K562 (cell line): Measurements from ENCODE around the gene MYO6.
"Not testable (repeated sequence)": the region's sequence is repeated elsewhere in the genome, so short reads cannot be mapped to it uniquely, and the experiment has no call there.

Source experiments
- CREB1 ChIP-seq, 2 experiments: sonication (generic) in 1 of 2; formaldehyde crosslinking in 1 of 2; IDR thresholded peaks; 2 replicates each; pipeline versions ENCODE4 v1.6.1 to v1.8.0; 2012 to 2022; ENCODE audit warnings: inconsistent platforms in 1 of 2, mild to moderate bottlenecking in 1 of 2, missing genetic modification reagents in 1 of 2, moderate library complexity in 1 of 2
- PHF21A ChIP-seq: fragments of 450-650 bp; IDR thresholded peaks from 2 replicates; pipeline ENCODE4 v1.6.1; 2017; ENCODE audit warnings: low read depth, borderline replicate concordance
- POLR2AphosphoS2 ChIP-seq: IDR thresholded peaks from 2 replicates; pipeline ENCODE4 v1.6.1; 2012; ENCODE audit warnings: low read length, improper control_type of control experiment
- SUPT5H ChIP-seq: fragments of 450-650 bp; IDR thresholded peaks from 2 replicates; pipeline ENCODE4 v1.6.1; 2016
- ZBTB1 ChIP-seq: sonication (generic); formaldehyde crosslinking; IDR thresholded peaks from 2 replicates; pipeline ENCODE4 v1.8.1; 2023; ENCODE audit warnings: missing genetic modification reagents, low read depth, mild to moderate bottlenecking, borderline replicate concordance
- TF ChIP-seq, protein P1 (sequence below): fragments of 450-650 bp; IDR thresholded peaks from 2 replicates; pipeline ENCODE4 v1.6.1; 2016
- TF ChIP-seq, protein P2 (sequence below), 3 experiments: IDR thresholded peaks in 2 of 3; conservative IDR thresholded peaks in 1 of 3; 2 replicates each; pipeline ENCODE4 v1.5.1; 2011 to 2012; ENCODE audit warnings: low read length in 3 of 3, mild to moderate bottlenecking in 3 of 3, control low read depth in 2 of 3, improper control_type of control experiment in 1 of 3, inconsistent platforms in 1 of 3, low read depth in 1 of 3, mixed read lengths in 1 of 3, moderate library complexity in 1 of 3; ENCODE audit not compliant: insufficient read depth in 2 of 3
- TF ChIP-seq, protein P3 (sequence below), 2 experiments: IDR thresholded peaks; 2 replicates each; pipeline ENCODE4 v1.6.1; 2012; ENCODE audit warnings: improper control_type of control experiment in 2 of 2, low read depth in 2 of 2, low read length in 2 of 2, borderline replicate concordance in 1 of 2

DNA sequence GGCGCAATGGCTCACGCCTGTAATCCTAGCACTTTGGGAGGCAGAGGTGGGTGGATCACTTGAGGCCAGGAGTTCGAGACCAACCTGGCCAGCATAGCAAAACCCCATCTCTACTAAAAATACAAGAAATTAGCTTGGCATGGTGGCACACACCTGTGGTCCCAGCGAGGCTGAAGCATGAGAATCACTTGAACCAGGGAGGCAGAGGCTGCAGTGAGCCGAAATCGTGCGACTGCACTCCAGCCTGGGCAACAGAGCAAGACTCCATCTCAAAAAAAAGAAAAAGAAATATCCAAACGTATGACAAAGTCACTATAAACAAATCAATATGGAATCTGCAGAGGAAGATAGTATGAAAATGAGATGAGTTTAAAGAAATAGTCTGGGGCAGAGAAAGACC lies 18.0 kb upstream of the MYO6 start:
- TF ChIP-seq POLR2AphosphoS2; ZBTB1 (CRISPR knock-in tag); PHF21A; SUPT5H; CREB1 (IDR thresholded peaks at IDR 0.05); CREB1 (CRISPR knock-in tag; IDR thresholded peaks at IDR 0.05): not testable (repeated sequence)
- TF ChIP-seq, protein P1, sequence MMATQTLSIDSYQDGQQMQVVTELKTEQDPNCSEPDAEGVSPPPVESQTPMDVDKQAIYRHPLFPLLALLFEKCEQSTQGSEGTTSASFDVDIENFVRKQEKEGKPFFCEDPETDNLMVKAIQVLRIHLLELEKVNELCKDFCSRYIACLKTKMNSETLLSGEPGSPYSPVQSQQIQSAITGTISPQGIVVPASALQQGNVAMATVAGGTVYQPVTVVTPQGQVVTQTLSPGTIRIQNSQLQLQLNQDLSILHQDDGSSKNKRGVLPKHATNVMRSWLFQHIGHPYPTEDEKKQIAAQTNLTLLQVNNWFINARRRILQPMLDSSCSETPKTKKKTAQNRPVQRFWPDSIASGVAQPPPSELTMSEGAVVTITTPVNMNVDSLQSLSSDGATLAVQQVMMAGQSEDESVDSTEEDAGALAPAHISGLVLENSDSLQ: not testable (repeated sequence)
- TF ChIP-seq, protein P2, sequence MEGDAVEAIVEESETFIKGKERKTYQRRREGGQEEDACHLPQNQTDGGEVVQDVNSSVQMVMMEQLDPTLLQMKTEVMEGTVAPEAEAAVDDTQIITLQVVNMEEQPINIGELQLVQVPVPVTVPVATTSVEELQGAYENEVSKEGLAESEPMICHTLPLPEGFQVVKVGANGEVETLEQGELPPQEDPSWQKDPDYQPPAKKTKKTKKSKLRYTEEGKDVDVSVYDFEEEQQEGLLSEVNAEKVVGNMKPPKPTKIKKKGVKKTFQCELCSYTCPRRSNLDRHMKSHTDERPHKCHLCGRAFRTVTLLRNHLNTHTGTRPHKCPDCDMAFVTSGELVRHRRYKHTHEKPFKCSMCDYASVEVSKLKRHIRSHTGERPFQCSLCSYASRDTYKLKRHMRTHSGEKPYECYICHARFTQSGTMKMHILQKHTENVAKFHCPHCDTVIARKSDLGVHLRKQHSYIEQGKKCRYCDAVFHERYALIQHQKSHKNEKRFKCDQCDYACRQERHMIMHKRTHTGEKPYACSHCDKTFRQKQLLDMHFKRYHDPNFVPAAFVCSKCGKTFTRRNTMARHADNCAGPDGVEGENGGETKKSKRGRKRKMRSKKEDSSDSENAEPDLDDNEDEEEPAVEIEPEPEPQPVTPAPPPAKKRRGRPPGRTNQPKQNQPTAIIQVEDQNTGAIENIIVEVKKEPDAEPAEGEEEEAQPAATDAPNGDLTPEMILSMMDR (IDR thresholded peaks at IDR 0.05 in 2 of 3, conservative IDR thresholded peaks at IDR 0.05 in 1 of 3; ENCODE audit: insufficient read depth in 2 of 3, low read depth in 1 of 3, low read length in 3 of 3): not testable (repeated sequence)
- TF ChIP-seq, protein P3, sequence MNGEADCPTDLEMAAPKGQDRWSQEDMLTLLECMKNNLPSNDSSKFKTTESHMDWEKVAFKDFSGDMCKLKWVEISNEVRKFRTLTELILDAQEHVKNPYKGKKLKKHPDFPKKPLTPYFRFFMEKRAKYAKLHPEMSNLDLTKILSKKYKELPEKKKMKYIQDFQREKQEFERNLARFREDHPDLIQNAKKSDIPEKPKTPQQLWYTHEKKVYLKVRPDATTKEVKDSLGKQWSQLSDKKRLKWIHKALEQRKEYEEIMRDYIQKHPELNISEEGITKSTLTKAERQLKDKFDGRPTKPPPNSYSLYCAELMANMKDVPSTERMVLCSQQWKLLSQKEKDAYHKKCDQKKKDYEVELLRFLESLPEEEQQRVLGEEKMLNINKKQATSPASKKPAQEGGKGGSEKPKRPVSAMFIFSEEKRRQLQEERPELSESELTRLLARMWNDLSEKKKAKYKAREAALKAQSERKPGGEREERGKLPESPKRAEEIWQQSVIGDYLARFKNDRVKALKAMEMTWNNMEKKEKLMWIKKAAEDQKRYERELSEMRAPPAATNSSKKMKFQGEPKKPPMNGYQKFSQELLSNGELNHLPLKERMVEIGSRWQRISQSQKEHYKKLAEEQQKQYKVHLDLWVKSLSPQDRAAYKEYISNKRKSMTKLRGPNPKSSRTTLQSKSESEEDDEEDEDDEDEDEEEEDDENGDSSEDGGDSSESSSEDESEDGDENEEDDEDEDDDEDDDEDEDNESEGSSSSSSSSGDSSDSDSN (IDR thresholded peaks at IDR 0.05; ENCODE audit: borderline replicate concordance in 1 of 2, low read depth in 2 of 2, low read length in 2 of 2): not testable (repeated sequence)
